Lung (tissue), 12 donors: Measurements from ENCODE around the gene SCAPER. TPM values are rescaled to one million over a fixed set of nuclear protein-coding genes. Genes with fewer than 3 reads are reported as not detected.
A peak's percentile ranks its signal among the peaks of the same experiment; 100 is the strongest.

ENCODE experiments used
- ATAC-seq: fragments of 200-7000 bp; cut with Tn5 transposase; one replicate; pipeline ENCODE4 v1.9.1; 2020; ENCODE audit warnings: moderate number of reproducible peaks; ENCODE audit not compliant: insufficient read depth, low FRiP score
- DNase-seq, 3 donors: peaks; one replicate each; pipeline ENCODE4 v3.0.0-alpha.2; 2013 to 2017
- H3K27ac ChIP-seq, 2 donors: one replicate each; pipeline ENCODE4 v1.5.1; 2013; ENCODE audit warnings: mild to moderate bottlenecking in 2 of 2, moderate library complexity in 2 of 2, control low read depth in 1 of 2, inconsistent platforms in 1 of 2, low read depth in 1 of 2, low read length in 1 of 2
- H3K27me3 ChIP-seq, 3 donors: one replicate each; pipeline ENCODE4 v1.5.1; 2013; ENCODE audit warnings: low read length in 2 of 3; ENCODE audit not compliant: control insufficient read depth in 3 of 3, insufficient read depth in 3 of 3
- H3K36me3 ChIP-seq, 4 donors: one replicate each; pipeline ENCODE4 v1.5.1; 2013; ENCODE audit warnings: low read length in 4 of 4, mild to moderate bottlenecking in 1 of 4, moderate library complexity in 1 of 4; ENCODE audit not compliant: control insufficient read depth in 4 of 4, insufficient read depth in 4 of 4
- H3K4me1 ChIP-seq, 5 donors: one replicate each; pipeline ENCODE4 v1.5.1; 2013; ENCODE audit warnings: low read length in 5 of 5, mild to moderate bottlenecking in 2 of 5, moderate library complexity in 1 of 5; ENCODE audit not compliant: control insufficient read depth in 5 of 5, insufficient read depth in 5 of 5
- H3K4me3 ChIP-seq: one replicate; pipeline ENCODE4 v1.5.1; 2013; ENCODE audit warnings: mild to moderate bottlenecking, control low read depth, moderate library complexity
- H3K9ac ChIP-seq, 2 donors: one replicate each; pipeline ENCODE4 v1.5.1; 2013; ENCODE audit warnings: low read length in 2 of 2, control low read depth in 1 of 2; ENCODE audit not compliant: insufficient read depth in 1 of 2
- H3K9me3 ChIP-seq, 4 donors: one replicate each; pipeline ENCODE4 v1.5.1; 2013; ENCODE audit warnings: low read length in 3 of 4, mild to moderate bottlenecking in 1 of 4, moderate library complexity in 1 of 4; ENCODE audit not compliant: control insufficient read depth in 4 of 4, insufficient read depth in 3 of 4
- CTCF ChIP-seq: IDR thresholded peaks from 2 replicates; pipeline ENCODE4 v1.5.1; 2012; ENCODE audit warnings: mild to moderate bottlenecking; ENCODE audit errors: control extremely low read depth, extremely low read depth
- WGBS, 2 donors: extraction: QIAGEN DNeasy Blood & Tissue Kit; methylation state at CpG; one replicate each; pipeline ENCODE4 v1.1.7; 2013; 5-methylcytosine and 5-hydroxymethylcytosine counted together
- polyA plus RNA-seq, 2 donors: library from polyadenylated mRNA; stranded (reverse); fragments of 200-250 nt; gene quantifications; one replicate each; pipeline ENCODE4 v1.2.1, GENCODE V29; 2013
- total RNA-seq, 2 donors: library from RNA; depleted of rRNA in 1 of 2; stranded (reverse); fragments of >200 nt in 1 of 2; gene quantifications; one replicate each; pipeline ENCODE4 v1.2.1, GENCODE V29; 2014 to 2021
- donor health status: control.
- donor health status: control.
- donor health status: Bipolar disorder and iron deficiency.
- donor health status: healthy.
- donor health status: DM: yes; HTN: yes; CAD: no.

The SCAPER gene
- total and polyA plus RNA-seq, 4 donors: 3.9 to 40.2 (median 19.5) TPM

- Histone ChIP-seq H3K4me3 (no peak overlapping the region), H3K27me3 (no peaks in the 10 kb centered on the region), H3K4me1 (peaks cover 0 to 6% (median 0%) of the 10 kb centered on the region in 5 donors), H3K9ac (no peak overlapping the region), H3K9me3 (no peaks in the 10 kb centered on the region), H3K36me3 (peaks cover 0 to under 1% (median 0%) of the 10 kb centered on the region in 4 donors), H3K27ac (no peak overlapping the region)
- WGBS, 2 donors: 94 to 98% methylated on average over 2 of the region's 2 CpGs
- TF ChIP-seq CTCF: no peak
- DNase-seq: no peak
- ATAC-seq: no peak
These were observed 358.3 kb downstream of the SCAPER start for GRCh38 chr15:76546805-76547204.

GRCh38 chr15:76533995-76534394, 371.1 kb downstream of the SCAPER start:
- H3K36me3 ChIP-seq: no peaks in the 10 kb centered on the region
- no peak overlapping the region for H3K27ac ChIP-seq
- no peak for ATAC-seq
- peaks cover 0 to 9% (median 5%) of the 10 kb centered on the region in 5 donors for H3K4me1 ChIP-seq
- no peaks in the 10 kb centered on the region for H3K27me3 ChIP-seq
- peak in 2 of 3 donors; percentile 47 to 59 for DNase-seq
- WGBS, 2 donors: 52 to 69% methylated on average over 2 of the region's 2 CpGs
- H3K4me3 ChIP-seq: no peak overlapping the region
- H3K9ac ChIP-seq: no peak overlapping the region
- TF ChIP-seq CTCF: no peak
- H3K9me3 ChIP-seq: no peaks in the 10 kb centered on the region

GRCh38 chr15:76533060-76533820, 371.9 kb downstream of the SCAPER start:
- Histone ChIP-seq H3K27me3 (no peaks in the 10 kb centered on the region), H3K4me3 (no peak overlapping the region), H3K27ac (no peak overlapping the region), H3K4me1 (peaks cover 0 to 9% (median 5%) of the 10 kb centered on the region in 5 donors), H3K36me3 (no peaks in the 10 kb centered on the region), H3K9me3 (no peaks in the 10 kb centered on the region), H3K9ac (no peak overlapping the region)
- no peak for TF ChIP-seq CTCF
- no peak for ATAC-seq
- DNase-seq: peak in 1 of 3 donors; percentile 20
- WGBS, 2 donors: 32 to 49% methylated on average over 5 of the region's 5 CpGs
